ENCODE results near the gene TAF4B.
"Not testable (repeated sequence)": the region's sequence is repeated elsewhere in the genome, so short reads cannot be mapped to it uniquely, and the experiment has no call there.

Gene TAF4B

DNA sequence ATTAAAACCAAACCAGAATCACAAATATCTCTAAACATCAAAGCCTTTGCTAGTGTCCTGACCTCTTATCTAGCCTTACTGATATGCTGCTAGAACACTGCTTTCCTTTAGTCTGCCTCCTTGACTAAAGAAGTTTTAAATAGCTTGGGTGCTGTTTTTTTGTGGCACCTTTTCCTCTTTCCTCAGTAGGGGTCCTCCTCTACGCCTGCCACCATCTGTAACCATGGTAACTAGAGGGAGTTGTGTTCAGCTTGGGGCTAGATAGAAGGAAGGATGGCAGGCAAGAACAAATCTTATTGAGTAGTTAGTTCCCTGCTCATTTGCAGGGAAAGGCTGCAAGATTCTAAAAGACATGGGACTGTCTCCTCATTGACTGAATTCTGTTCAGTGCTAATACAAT, 86.0 kb downstream of the TAF4B start:
- no peak for DNase-seq

DNA sequence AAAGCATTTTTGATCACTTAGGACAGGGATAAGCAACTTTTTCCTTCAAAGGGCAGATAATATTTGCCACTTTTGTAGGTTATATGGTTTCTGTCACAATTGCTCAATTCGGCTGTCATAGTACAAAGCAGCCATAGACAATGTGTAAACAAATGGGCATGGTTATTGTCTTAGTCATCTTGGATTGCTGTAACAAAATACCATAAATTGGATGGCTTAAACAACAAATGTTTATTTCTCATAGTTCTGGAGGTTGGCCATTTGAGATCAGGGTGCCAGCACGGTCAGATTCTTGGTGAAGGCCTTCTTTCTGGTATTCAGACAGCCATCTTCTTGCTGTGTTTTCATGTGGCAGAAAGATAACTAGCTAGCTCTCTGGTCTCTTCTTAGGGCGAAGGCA, 91.2 kb downstream of the TAF4B start:
- no peak for DNase-seq

GRCh38 chr18:26320686-26321085, 94.4 kb downstream of the TAF4B start:
- no peak for DNase-seq

DNA sequence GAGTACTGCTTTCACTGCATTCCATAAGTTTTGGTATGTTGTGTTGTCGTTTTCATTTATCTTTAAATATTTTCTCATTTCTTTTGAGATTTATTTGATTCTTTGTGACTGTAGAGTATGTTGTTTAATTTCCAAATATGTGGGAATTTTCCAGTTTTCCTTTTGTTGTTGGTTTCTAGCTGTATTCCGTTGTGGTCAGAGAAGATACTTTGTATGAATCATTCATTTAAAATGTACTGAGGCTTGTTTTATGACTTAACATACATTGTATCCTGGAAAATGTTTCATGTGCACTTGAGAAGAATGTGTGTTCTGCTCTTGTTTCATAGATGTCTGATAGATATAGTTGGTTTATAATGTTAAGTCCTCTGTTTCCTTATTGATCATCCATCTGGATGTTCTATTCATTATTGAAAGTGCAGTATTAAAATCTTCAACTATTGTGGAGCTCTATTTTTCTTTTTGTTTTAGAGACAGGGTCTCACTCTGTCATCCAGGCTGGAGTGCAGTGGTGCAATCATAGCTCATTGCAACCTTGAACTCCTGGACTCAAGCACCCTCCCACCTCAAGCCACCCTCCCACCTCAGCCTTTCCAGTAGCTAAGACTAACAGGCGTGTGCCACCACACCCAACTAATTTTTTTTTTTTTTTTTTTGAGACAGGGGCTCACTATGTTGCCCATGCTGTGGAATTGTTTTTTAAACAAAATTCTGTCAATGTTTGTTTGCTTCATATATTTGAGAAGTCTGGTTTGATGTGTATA, 96.8 kb downstream of the TAF4B start:
- no peak for DNase-seq

DNA sequence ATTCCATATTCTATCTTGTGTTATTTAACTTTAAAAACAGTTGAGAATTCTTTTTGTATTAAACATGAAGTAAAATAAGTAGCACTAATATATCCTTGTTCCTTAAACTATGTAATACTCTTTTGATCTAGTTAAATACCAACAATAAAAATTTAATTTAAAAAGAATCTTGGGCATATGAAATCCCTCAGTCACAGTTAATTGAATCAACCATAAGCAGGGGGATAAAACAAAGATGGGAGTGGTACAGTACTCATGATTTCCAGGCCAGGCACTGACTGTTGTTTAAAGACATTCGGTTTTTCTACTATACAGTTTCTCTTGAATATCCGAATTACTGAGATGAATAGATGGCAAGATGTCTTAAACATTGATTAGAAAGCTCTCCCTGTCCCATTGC, 99.5 kb downstream of the TAF4B start:
- no peak for DNase-seq

GRCh38 chr18:26327062-26327461, 100.8 kb downstream of the TAF4B start:
- no peak for DNase-seq

- no peak for DNase-seq
Measured at GRCh38 chr18:26332991-26333390, 106.7 kb downstream of the TAF4B start.

DNA sequence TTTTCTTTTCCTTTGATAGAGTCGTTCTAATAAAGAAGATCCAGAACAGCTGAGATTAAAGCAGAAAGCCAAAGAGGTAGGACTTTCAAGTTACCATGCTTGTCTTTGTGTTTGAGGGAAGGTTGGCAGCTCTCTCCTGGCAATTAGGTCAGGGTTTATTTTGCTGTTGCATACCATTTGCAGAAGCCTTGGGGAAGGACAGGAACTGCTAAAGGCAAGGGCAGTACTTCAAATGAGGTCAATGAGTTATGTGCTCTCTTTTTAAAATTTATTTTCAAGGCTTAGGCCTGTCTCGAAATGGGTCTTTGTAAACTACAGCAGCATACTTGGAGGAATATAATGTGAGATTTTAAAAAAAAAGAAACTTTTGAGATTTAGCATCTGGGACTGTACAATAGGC, 108.9 kb downstream of the TAF4B start:
- no peak for DNase-seq

DNA sequence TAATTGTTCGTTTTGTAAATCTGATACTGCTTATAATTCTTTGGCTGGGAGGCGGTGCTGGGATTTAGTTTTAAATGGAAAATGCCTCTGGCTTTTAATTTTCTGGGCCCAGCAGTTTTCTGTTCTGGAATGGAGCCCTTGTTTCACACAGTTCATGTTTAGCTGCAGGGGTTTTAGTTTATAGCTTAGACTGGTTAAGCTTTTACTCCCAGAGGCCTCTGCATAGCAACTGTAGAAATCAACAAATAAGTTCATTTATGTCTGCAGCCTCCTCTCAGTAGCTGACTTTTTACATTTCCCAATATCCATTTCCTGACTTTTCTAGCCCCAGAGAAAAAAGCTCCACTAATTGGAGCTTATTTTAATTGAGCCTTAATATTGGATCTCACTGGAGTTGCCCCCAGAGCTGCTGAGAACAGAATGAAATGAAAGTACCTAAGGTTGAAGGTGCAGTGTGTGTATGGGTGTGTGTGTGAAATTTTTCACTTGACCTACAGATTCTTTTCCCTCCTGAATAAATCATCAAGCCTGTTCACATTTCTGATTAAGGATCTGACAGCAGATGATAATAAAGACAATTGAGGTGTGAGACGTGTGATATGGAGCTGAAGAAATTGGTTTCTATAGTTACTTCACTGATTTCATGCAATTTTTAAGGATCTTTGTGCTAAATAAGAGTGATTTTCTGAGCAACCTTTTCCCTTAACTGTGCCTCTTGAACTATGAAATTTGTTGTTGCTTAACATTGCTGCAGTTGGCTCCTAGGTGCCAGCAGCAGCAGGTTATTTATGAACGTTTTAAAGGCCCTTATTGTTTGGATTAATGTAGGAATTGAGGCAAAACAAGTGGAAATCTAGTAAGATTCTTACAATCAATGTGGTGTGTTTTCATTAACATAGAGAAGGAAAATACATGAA, 109.6 kb downstream of the TAF4B start:
- no peak for DNase-seq

GRCh38 chr18:26336572-26336971, 110.3 kb downstream of the TAF4B start:
- DNase-seq: no peak

DNA sequence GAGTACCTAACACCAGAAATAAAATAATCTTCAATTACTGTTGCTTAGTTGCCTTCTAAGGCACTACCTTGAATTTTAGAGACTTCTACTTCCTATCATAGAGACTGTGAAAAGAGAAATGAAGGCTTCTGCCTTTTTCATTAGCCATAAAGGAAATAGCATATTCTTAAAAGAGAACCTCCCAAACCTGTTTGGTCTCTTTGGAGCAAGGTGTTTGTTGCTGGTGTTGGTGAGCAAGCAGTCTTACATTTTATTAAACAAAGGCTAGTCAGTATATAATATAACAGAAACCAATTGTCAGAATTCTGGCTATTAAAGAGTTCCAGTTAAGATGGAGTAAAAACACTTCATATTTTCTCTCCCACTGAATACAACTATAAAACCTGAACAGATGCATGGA, 116.4 kb downstream of the TAF4B start:
- no peak for DNase-seq

GRCh38 chr18:26350961-26351360, 124.7 kb downstream of the TAF4B start:
- DNase-seq: no peak

- no peak for DNase-seq
Measured at GRCh38 chr18:26356045-26356785, 130.0 kb downstream of the TAF4B start.

- no peak for DNase-seq
Measured at GRCh38 chr18:26357960-26358359, 131.7 kb downstream of the TAF4B start.

GRCh38 chr18:26362021-26362420, 135.8 kb downstream of the TAF4B start:
- DNase-seq: no peak

DNA sequence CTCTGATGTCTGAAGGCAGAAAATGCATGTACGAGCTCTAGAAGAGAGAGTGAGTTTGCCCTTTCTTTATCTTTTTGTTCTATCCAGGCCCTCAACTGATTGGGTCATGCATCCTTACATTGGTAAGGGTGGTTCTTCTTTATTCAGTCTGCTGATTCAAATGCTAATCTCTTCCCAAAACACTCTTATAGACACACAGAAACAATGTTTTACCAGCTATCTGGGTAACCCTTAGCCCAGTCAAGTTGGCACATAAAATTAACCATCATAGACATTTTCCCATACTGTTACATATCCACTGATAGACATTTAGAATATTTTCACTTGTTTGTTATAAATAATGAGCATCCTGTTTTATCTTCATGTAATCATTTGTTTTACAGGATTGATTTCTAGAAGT, 141.2 kb downstream of the TAF4B start:
- no peak for DNase-seq

GRCh38 chr18:26370037-26370436, 143.8 kb downstream of the TAF4B start:
- DNase-seq: no peak

- DNase-seq: no peak
Measured at GRCh38 chr18:26376105-26376504, 149.9 kb downstream of the TAF4B start.

DNA sequence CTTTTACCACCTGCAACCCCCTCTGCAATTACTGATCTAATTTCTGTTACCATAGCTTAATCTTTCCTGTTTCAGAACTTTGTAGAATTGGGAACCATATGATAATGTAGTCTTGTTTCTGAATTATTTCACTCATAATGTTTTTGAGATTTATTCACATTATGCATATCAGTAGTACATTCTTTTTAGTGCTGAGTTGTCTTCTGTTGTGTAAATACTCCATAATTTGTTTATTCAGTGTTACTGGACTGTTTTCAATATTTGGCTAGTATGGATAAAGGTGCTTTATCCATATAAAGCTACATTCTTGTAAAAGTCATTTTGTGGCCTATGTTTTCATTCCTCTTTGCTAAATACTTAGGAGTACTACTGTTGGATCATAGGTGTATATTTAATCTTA, 152.5 kb downstream of the TAF4B start:
- DNase-seq: no peak

GRCh38 chr18:26381555-26381954, 155.3 kb downstream of the TAF4B start:
- DNase-seq: not testable (repeated sequence)

DNA sequence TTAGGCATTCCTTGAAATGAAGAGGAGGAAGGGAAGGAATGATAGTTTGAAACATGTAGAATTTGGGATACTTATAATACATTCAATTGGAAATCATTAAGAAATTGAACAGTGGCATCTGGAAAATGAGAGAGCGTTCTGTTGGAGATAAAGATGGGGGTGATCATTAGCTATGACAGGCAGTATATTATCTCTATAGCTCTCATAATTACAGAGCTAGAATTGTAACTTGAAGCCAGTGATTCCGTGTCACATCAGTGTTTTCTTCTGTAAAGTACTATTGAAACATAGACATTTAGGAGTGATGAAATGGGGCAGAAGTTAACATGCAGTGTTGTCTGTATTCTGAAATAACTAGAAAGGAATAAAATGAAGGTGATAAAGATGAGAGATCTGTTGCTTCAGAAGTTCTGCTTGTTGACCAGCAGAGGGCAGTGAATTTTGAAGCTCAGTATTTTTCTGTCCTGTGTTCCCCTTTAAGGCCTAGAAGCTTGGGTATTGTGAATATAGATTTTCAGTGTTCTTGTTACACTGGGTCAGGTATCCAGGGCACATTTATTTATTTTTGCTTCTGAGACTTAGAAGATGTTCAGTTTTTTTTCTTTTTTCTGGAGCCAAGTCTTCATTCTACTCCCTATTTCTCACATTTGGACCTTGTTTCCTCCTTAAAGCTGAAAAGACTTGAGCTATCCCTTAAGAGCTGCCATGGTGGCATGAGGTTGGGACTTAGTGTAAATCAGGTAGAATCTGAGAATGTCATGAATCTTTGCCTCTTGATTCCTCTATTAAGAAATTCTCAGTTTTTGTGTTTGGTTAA, 157.4 kb downstream of the TAF4B start:
- peak; percentile 10 for DNase-seq

DNA sequence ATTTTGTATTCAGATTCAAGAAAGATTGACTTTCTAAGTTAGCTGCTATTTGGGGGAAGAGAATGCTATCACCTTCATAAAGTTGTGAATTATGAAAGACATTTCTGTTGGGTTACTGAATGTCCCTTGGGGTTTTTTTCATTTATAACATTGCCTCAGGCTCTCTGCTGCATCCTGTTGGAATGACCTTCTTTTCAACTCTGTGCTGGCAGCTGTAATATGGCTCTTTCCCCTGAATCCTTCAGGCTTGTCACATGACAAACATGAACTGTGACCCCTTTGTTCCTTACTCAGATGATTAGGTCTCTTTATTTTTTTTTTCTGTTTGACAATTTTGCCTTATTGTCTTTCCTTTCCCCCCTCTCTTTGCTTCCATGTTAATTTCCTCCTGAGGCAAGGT, 159.8 kb downstream of the TAF4B start:
- no peak for DNase-seq

GRCh38 chr18:26386441-26386840, 160.2 kb downstream of the TAF4B start:
- DNase-seq: no peak
